GM18951 (cell line): ENCODE results near the gene SPRR2D.

ENCODE experiments used
- POLR2A ChIP-seq: IDR thresholded peaks from 4 replicates; pipeline ENCODE4 v1.6.1; 2011; ENCODE audit warnings: mild to moderate bottlenecking; ENCODE audit not compliant: insufficient read length, insufficient read depth; ENCODE audit errors: extremely low read depth
- in situ Hi-C: fragments of 300-500 bp; cut with MboI; formaldehyde crosslinking; loops from one replicate; pipeline ENCODE4 v1.12.0; 2022; ENCODE audit warnings: low sequenced_read_pairs, mixed read lengths, inconsistent platforms; ENCODE audit not compliant: unreplicated experiment

SPRR2D gene

DNA sequence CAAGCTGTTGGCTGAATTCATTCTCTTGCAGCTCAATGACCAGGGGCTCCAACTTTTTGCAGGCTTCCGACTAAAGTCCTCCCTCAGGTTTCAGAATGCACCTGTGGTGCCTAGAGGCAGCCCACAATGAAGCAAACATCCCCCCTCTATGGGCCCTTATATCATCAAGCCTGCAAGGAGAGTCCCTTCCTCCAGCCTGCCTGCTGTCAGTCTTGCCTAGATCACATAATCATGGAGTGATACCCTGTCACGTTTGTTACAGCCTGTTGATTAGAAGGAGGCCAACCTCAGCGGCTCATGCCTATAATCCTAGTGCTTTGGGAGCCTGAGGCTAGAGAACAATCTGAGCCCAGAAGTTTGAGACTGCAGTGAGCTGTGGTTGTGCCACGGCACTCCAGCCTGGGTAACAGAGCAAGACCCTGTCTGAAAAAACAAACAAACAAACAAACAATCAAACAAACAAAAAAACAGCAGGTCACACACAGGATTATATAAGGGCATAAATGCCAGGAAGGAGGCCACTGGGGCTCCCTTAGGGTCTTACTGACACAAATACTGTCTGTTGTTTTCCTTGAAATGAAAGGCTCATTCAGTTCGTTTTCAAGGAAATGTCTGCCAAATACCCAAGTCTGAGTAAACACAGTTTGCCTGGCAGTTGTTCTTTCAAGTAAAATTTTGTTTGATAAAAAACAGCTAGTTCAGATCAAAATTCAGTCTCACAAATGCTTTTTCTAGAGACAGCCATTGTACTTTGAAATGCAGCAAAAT is 44.1 kb downstream of the SPRR2D start:
- TF ChIP-seq POLR2A = no peak
- in situ Hi-C loops = no loop called here

DNA sequence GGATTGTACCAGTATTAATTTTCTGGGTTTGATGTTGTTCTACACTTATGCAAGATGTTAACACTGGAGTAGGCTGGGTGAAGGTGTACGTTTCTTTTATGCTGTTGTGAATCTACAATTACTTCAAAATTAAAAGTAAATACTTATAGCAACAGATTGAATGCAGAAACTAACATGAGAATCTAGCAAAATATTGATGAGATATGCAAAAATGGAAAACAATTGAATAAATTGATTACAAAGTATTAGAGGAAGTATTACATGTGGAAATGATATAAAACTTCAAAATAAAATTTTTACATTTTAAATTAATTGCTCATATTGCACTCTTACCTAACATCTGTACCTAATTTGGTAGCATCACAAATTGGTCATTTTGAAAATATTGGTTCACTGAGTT is 45.1 kb downstream of the SPRR2D start:
- no peak for TF ChIP-seq POLR2A
- in situ Hi-C loops = no loop called here

DNA sequence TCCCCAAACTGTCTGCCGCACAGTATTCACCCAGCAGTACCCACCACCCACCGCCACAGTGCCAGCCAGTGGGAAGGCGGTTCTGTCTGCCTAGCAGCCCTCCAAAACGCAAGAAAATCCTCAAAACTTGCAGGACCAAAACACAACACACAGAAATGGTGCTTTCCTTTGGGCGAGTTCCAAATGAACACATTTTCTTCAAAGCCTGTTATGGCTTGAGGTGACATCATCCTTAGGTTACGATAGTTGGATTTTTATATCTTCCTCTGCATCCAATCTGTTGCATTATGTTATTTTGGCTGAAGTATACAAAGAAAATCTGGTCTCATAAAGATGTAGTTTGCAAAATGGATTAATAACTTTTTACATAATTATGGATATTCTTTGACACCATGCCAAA is 47.7 kb downstream of the SPRR2D start:
- no peak for TF ChIP-seq POLR2A
- in situ Hi-C loops = no loop called here
